HG02840 (cell line): ENCODE measurements around the gene ZNF644.
A peak's percentile ranks its signal among the peaks of the same experiment; 100 is the strongest.
"Not testable (repeated sequence)": the region's sequence is repeated elsewhere in the genome, so short reads cannot be mapped to it uniquely, and the experiment has no call there.

Source experiments
- ATAC-seq: cut with Tn5 transposase; IDR thresholded peaks from one replicate; pipeline ENCODE4 v1.9.1; 2021; ENCODE audit warnings: mild to moderate bottlenecking, moderate library complexity, moderate number of reproducible peaks; ENCODE audit not compliant: unreplicated experiment, low FRiP score

The ZNF644 gene

GRCh38 chr1:91021686-91022517 lies at the start of gene ZNF644:
Gene ZNF644, minus strand, starts transcription at chr1:91022035. Its CDS starts 39,682 bp downstream, at chr1:90982353.
- ATAC-seq, result peak; percentile 78

GRCh38 chr1:91070298-91070697 lies 48.5 kb upstream of the ZNF644 start:
- no peak for ATAC-seq

- ATAC-seq, result no peak
Measured at GRCh38 chr1:91066538-91066937, 44.7 kb upstream of the ZNF644 start.

- ATAC-seq, result no peak
Measured at GRCh38 chr1:91065337-91065736, 43.5 kb upstream of the ZNF644 start.

- ATAC-seq, result not testable (repeated sequence)
Measured at GRCh38 chr1:91063403-91063802, 41.6 kb upstream of the ZNF644 start.

- no peak for ATAC-seq
Measured at GRCh38 chr1:91059157-91059556, 37.3 kb upstream of the ZNF644 start.

GRCh38 chr1:91057784-91058183 lies 35.9 kb upstream of the ZNF644 start:
- ATAC-seq, result no peak

- ATAC-seq, result peak; percentile 77
Measured at GRCh38 chr1:91054780-91055481, 33.1 kb upstream of the ZNF644 start.

- ATAC-seq, result no peak
Measured at GRCh38 chr1:91053630-91054029, 31.8 kb upstream of the ZNF644 start.

- not testable (repeated sequence) for ATAC-seq
Measured at GRCh38 chr1:91049551-91049950, 27.7 kb upstream of the ZNF644 start.

GRCh38 chr1:91046766-91047165 lies 24.9 kb upstream of the ZNF644 start:
- ATAC-seq, result no peak

GRCh38 chr1:91045284-91045683 lies 23.4 kb upstream of the ZNF644 start:
- ATAC-seq, result no peak

GRCh38 chr1:91044776-91045175 lies 22.9 kb upstream of the ZNF644 start:
- not testable (repeated sequence) for ATAC-seq

GRCh38 chr1:91042372-91042771 lies 20.5 kb upstream of the ZNF644 start:
- ATAC-seq, result not testable (repeated sequence)

GRCh38 chr1:91038582-91038981 lies 16.7 kb upstream of the ZNF644 start:
- no peak for ATAC-seq

- ATAC-seq, result no peak
Measured at GRCh38 chr1:91036894-91037829, 15.3 kb upstream of the ZNF644 start.

GRCh38 chr1:91032349-91032748 lies 10.5 kb upstream of the ZNF644 start:
- no peak for ATAC-seq

- no peak for ATAC-seq
Measured at GRCh38 chr1:91031081-91031480, 9.2 kb upstream of the ZNF644 start.

GRCh38 chr1:91026777-91027176 lies 4.9 kb upstream of the ZNF644 start:
- no peak for ATAC-seq

- no peak for ATAC-seq
Measured at GRCh38 chr1:91026320-91026719, 4.5 kb upstream of the ZNF644 start.
